Gastroesophageal sphincter (tissue), 3 donors: ENCODE results near the gene HHAT.

Source experiments
- CTCF ChIP-seq, 4 experiments: fragments of 200-600 bp in 2 of 4; fragments of 450-650 bp in 2 of 4; sonication (generic) in 1 of 4; IDR thresholded peaks; one replicate each; pipeline ENCODE4 v1.5.1; 2017 to 2019; ENCODE audit warnings: antibody characterized with exemption in 4 of 4, mild to moderate bottlenecking in 2 of 4, moderate library complexity in 2 of 4
- POLR2A ChIP-seq, 2 donors: fragments of 450-650 bp; IDR thresholded peaks; one replicate each; pipeline ENCODE4 v1.6.1; 2017; ENCODE audit warnings: antibody characterized with exemption in 2 of 2, mild to moderate bottlenecking in 2 of 2, moderate library complexity in 1 of 2
- POLR2AphosphoS5 ChIP-seq: sonication (generic); formaldehyde crosslinking; IDR thresholded peaks from one replicate; pipeline ENCODE4 v1.6.1; 2017; ENCODE audit warnings: antibody characterized with exemption

- TF ChIP-seq POLR2A (IDR thresholded peaks at IDR 0.05) (no peak), POLR2AphosphoS5 (no peak), CTCF (IDR thresholded peaks at IDR 0.05) (no peak)
Observed at GRCh38 chr1:210662291-210663050, 333.8 kb downstream of the HHAT start.
